GM10847 (cell line): ENCODE measurements around the gene CREG1.

Experiments
- POLR2A ChIP-seq: IDR thresholded peaks from 2 replicates; pipeline ENCODE4 v1.6.1; 2011; ENCODE audit not compliant: insufficient read length; ENCODE audit errors: extremely low read depth

CREG1 gene

DNA sequence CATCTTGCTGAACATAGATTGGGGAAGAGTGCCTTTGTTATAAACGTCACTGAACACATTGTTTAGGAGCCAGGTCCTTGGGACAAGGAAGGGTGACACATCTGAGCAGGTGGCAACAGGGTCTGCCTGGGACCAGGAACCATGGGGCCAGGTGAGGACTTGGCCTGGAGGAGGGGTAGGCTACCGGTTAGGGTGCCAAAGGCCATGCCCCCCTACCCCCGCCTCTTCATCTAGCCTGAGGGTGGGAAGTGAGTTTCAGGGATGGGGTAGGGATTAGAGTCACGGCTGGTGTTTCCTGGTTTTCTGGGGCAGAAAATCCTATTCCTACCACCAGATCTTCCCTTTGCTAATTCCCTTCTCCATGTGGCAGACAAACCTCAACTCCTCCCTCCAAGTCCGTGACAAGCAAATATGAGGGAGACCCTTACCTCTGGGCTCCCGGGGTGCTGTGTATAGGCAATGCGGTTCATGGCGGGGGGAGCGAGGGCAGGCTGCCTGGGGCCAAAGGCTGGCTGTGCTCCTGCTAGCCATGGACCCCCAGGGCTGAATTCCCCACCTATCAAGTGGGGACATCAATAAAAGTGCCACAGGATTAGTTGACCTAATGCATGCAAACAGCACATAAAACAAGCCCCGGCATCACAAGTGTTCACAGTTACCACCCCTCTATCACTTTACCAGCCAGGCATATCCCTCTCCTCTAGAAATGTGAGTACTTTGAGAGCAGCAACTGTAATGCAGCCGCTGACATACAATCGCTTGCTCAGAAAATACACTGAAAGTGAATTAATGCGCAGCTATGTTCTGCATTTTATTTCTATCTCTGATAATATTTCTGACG is 49.7 kb downstream of the CREG1 start:
- no peak for TF ChIP-seq POLR2A

DNA sequence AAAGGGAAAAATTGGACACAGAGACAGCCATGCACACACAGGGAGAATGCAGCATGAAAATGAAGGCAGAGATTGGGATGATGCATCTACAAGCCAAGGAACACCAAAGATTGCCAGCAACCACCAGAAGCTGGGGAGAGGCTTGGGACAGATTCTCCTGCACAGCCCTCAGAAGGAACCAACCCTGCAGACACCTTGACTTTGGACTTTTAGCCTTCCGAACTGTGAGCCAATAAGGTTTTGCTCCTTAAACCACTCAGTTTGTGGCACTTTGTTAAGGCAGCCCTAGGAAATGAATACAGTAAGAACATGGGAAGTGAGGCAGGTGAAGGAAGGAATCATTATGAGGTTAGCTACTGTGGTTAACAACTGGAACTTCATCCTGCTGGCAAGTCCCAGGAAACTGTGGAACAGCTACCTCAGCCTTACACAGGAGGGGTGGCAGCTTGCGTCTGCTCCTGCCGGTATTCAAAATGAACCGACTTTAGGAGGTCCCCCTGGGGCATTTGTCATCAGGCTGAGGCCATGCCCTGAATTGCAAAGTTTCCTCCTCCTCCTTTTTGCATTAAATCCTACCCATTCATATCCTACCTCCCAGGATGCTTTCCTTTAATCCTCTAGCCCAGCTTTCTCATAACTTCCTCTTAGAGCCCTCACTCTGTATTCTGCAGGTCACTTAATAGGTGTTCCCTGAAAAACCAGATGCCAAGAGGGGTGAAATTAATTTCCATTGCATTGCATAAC is 50.7 kb downstream of the CREG1 start:
- TF ChIP-seq POLR2A, result no peak

DNA sequence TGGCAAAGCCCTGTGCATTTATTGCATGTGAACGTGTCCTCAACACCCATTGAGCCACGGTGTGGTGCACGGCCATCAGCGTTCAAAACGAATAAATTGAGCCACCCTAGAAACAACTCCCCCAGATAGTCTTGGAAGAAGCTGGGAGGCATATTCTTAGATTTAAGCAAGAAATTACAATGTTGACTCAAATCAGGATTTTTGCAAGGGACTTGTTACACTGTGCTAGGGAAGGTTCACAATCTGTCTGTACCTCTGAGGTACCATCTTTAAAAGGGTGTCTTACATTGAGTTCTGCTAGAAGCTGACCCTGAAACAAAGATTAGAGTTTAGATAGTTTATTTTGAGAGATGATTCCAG is 51.4 kb downstream of the CREG1 start:
- TF ChIP-seq POLR2A, result no peak

DNA sequence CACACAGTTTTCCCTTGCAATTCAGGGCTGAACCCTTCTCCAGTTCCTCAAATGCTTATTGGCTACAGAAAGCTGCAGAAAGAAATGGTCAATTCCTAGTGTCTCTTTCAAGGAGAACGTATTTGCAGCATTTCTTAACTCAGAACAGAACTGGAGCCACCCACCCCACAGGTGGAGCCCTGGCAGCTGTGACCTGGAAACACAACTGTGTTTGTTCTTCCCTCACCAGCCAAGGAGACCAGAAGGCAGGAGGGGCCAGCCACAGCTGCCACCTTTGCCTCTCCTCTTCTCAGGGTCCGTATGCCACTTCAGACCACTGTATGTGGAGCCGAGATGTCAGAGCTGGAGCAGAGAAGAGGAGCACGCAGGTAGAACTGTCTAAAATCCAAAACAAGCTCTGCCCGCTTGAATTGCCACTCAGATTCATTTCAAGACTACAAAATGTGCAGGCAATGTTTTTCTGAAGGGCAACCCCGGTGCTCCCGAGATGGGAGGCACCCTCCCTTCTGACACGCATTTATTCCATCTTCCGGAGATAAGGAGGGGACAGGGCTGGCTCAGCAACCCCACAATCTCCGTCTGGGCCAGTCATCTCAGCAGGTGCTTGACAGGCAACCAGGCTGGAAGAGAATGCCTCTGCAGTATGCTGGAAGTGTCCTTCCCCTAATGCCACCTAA is 51.9 kb downstream of the CREG1 start:
- no peak for TF ChIP-seq POLR2A

DNA sequence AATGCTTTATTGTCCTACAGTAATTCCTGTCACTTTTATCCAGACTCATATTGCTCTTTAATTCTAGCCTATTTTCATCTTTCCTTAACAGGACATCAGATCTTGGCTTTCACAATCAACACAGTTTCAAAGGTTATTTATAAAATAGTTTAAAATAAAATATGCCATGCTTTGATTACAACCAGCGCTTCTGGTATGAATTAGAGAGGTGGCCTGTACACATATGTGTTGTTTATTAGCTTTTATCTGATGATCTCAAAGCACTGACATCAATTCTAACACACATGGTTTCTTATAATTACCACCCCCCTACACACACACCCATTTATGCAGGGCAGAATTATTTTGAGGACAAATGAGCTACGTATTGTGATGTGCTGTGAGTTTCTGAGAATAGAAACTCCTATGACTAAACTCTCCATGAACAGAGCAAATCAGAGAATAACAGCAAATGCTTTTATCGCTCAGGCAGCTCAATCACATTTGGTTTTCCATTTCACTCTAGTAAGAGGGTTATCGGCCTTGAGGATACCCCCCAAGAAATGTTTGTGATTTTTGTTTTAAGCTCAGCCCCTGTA is 53.2 kb downstream of the CREG1 start:
- no peak for TF ChIP-seq POLR2A

DNA sequence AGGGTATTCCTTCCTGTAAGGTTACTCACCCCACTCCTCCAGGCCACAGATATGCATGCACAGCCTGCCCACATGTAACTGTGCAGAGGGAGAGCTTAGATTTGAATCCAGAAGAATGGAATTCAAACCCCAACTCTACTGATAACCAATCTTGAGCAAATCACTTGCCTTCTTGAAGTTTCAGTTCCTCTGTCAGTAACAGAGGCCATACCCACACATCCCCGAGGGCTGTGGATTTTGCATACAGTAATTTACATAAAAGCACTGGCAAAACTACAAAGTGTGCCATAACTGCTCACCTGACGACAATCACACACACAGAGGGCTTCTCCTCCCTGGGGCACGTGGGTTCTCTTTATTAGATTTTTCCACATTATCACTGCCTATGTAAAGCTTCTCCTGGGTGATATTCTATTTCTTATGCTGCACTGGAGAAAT is 53.9 kb downstream of the CREG1 start:
- no peak for TF ChIP-seq POLR2A

DNA sequence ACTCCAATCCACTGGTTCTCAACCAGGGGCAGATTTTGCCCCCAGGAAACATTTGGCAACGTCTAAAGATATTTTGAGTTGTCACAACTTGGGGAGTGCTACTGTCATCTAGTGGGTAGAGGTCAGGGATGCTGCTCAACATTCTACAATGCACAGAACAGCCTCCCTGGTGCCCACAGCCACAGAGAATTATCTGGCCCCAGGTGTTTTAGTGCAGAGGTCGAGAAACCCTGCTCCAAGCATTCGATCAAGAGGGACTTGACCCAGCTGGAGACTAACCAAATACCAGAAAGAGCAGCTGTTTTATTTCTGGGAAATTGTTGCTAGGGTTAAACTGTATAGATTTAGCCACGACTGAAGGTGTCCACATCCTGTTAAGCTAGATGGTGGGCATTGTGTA is 54.5 kb downstream of the CREG1 start:
- TF ChIP-seq POLR2A, result no peak

DNA sequence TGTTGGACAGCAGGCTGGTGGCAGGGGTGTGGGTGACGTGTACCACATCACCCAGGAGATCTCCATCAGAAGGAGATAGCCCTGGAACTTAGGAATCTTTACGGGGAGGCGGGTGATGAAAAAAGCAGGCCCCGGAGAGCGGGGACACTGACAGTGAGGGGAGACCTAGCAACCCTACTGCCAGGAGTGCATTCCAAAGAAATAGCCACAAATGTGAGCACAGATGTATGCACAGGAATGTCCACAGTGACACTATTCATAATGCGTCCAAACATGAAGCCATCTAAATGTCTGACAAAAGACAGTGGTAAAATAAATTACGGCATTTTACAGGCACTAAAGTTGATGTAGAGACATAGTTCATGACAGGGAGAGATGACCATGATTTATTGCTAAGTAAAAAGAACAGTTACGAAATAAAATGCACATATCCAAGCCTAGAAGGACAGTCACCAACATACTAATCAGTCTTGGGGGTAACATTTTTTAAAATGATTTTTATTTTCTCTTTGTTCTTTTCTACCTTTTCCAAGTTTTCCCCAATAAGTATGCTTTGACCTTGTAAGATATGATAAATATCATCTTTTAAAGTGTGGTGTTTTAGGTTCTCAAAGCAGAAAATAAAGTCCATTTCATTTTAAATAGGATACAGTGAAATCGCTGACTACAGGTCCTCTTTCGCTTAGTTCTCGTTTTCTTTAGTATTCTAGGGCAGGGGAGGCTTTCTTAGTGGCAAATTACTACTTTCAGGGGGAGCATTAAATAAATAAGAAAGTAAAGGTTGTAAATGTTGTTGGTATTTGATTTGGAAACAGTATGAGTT is 56.6 kb downstream of the CREG1 start:
- no peak for TF ChIP-seq POLR2A

DNA sequence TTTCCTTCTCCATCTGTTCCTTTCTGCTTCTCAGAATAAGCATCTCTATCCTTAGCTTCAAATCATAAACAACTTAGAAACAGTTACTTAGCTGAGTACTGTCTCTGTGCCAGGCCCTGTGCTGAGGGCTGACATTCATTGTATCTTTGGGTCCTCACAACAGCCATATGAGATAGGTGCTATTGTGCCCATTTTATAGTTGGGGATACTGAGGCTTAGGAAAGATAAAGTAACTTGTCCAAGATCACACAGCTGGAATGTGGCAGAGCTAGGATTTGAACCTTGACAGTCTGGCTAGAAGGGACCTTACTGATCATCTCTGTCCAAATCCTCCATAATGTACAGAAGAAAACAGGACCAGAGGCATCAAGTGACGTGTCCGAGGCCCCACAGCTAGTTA is 60.2 kb downstream of the CREG1 start:
- no peak for TF ChIP-seq POLR2A

DNA sequence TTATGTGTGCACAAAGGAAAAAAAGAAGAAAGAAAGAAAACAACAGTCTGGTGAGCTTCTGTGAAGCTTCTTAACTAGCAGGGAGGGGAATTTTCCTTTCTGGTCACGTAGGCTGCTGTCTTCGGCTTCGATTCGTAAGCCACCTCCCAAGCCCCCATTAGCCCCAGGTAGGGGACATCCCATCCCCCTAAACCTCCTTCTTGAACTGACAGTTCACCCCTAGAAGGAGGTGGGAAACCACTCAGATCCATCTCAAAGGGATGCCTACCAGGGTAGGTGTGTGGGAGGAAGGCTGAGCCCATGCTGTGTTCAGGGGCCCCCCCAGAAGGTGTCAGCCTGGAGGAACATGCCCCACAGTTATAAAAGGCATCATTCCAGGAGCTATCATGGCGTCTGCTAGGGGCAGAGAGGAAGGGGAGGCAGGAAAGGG is 61.1 kb downstream of the CREG1 start:
- no peak for TF ChIP-seq POLR2A

DNA sequence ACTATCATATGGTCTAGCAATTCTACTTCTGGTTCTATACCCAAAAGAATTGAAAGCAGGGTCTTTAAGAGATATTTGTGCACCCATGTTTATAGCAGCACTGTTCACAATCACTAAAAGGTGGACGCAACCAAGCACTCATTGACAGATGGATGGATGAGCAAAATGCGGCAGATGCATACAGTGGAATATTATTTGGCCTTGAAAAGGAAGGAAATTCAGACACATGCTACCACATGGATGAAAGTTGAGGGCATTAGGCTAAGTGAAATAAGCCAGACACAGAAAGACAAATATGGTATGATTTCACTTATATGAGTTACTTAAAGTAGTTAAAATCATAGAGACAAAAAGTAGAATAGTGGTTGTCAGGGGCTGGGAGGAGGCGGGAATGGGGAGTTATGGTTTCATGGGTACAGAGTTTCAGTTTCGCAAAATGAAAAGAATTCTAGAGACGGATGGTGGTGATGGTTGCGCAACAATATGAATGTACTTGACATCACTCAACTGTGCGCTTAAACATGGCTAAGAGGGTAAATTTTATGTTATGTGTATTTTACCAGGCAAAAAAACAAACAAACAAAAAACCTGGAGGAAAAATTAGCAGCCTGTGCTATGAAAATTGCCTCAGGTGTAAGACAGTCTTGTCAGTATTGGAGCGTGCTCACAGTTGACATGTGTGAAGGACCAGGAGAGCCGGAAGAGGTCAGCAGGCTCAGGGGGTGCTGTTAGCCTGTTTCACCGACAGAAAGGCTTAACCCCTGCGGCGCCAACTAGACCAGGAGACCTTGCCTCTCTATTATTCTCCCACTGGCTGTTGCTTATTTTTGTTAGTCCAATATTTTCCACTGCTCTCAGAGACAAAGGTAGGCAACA is 61.7 kb downstream of the CREG1 start:
- TF ChIP-seq POLR2A, result no peak
